ENCODE data around the gene CPSF2.

CPSF2 gene

DNA sequence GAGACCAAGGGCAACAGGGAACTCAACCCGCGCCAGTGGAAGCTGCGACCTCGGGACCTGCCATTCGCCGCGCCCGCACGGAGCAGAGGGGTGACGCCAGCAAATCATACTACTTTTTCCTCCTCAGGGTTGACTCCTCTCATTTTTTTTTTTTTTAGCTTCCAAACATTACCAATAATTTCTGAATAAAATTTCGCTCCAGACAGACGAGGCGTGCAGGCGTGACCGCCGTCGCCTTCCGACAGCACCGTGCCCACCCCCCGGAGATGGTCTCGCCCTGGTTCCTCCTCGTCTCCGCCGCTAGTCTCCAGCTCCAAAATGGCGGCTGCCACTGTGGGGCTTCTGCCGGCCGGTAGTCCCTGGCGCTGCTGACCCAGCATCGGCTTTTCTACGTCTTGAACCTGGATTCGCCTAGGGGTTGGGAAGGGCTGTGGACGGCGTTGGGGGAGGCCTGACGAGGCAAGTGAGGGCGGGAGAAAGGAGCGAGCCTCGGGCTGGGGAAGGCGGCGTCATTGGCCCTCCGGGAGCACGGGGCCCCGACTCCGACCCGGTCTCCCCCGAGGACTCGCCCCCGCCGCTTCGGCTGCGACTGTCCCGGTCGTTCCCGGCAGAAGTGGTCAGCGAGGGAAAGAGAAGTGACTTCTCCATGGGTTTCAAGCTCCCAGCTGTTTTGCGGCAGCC lies at the start of gene CPSF2, which contains the start of gene NDUFB1:
Gene CPSF2 (plus strand): TSS at position 300 of the 681 bp plus-strand sequence. CDS start 9,016 bp downstream, outside the sequence.
Gene NDUFB1 (minus strand): TSS at position 37 of the 681 bp plus-strand sequence. CDS start 4,069 bp downstream, outside the sequence.
- peak; percentile 88 for DNase-seq

DNA sequence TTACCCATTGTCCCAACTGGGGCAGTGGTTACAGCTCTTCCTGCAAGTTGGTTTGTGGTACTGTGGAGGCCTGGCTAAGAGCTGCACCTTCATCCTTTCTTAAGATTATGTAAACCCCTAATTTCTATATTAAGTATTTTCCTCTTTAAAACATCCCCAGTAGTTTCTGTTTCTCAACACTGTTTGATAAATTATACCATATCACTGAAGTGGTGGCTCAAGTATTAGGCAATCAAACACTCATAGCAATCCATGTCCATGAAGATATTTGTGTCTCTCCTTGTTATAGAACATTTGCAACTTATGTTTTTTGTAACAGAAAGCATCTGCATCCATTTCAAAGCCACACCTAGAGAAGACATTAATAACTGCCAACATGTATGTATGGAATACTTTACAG lies 47.2 kb upstream of the CPSF2 start:
- DNase-seq: no peak

DNA sequence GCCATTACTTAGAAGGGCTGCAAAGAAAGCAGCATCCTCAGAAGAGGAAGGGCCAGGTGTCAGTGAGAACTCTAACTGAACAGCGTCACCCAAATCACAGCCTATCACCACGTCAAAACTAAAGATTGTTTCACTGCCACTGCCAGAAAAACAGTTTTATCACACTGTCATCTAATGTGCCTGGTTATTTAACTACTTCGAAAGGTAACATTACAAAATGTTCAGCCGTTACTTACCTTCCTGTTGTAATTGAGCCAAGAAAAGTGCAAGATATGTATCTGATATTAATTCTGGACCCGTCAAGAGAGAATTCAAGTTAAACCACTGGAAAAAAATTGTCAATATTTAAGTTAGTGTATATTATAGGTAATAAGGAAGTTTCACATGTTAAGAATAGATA lies 33.3 kb upstream of the CPSF2 start:
- DNase-seq: no peak

DNA sequence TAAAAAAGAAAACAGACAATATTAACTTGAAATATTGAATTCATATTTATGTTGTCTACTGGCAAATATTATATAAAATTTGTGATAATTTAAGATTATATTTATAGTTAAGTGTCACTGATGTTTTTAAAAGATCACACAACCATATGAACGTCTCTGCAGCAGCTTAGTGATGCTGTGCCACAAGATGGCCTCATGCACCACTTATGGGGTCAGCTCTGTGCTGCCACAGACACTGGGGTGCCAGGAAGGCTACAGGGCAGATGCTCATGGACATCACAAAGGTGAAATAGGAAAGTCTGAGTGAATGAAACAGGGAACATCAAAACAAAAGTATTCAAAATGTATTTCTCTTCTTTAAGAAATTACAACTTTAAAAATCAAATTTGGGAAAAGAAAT lies 28.4 kb upstream of the CPSF2 start:
- DNase-seq: no peak

DNA sequence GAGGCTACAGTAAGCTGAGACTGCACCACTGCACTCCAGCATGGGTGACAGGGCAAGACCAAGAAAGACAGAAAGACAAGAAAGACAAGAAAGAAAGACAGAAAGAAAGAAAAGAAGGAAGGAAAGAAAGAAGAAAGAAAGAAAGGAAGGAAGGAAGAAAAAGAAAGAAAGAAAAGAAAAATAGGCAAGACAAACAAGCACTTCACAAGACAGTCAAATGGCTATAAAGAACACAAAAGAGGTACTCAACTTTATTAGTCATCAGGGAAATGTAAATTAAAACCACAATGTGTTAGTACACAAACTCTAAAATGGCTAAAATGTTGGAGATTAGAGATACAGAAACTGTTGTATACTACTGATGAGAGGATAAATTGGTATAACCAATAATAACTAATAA lies 22.0 kb upstream of the CPSF2 start:
- no peak for DNase-seq

DNA sequence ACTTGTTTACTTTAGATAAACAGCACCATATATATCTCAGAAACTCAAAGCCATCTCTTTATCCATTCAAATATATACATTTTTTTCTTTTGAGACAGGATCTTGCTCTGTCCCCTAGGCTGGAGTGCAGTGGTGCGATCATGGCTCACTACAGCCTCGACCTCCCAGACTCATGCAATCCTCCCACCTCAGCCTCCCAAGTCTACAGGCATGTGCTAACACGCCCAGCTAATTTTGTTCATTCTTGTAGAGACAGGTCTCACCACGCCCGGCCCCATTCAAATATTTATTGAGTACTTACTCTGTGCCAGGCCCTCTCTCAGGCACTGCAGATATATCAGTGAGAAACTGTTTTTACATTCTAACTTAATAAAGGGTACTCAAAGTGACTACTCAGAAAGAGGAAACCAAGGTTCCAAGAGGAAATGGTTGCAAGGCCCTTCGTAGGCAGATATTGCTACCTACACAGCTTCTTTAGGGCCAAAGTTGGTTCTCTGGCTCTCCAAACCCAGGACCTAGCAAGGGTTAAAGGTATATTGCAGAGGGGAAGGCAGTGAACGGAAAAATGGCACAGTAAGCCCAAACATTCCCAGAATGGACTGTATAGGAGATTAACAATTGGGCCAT lies 18.3 kb upstream of the CPSF2 start:
- DNase-seq: no peak

DNA sequence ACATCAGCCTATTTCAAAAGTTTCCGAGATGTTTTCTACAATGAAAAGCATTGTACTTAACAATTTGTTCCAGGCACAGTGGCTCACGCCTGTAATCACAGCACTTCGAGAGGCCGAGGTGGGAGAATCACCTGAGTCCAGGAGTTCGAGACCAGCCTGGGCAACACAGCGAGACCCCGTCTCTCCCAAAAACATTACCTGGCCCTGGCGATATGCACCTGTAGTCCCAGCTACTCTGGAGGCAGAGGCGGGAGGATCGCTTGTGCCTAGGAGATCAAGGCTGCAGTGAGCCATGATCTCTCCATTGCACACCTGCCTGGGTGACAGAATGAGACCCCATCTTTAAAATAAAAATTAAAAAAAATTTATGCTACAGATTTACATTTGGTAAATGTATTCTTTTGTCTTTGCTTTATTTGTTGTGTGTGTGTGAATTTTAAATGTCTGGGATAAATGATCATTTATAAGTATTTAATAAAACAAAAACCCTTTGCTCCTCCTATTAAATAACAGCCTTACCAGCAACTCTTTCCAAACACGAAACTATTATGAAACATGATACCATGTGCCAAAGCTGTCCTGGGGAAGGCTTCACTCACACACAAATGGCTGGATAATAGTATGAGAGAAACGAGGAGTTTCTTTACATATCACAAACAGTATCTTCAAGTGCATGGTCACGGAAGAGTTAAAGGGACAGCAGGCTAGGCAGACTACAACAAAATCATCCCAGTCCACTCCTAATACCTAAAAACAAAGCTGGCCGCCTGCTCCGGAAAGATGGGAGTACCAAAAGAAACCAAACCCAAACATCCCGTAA lies 16.5 kb upstream of the CPSF2 start:
- DNase-seq: no peak

DNA sequence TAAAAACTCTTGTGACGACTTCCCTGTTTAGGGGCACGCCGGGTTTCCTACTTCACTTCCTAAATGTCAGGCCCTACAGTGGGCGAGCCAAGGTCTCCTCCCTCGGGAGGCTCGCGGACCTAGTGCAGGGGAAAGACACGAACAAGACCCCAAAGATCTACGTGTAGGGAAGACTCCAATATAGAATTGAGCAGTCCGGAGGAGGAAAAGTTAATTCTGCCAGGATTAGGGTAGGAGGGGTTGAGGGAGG lies 16.0 kb upstream of the CPSF2 start:
- peak; percentile 70 for DNase-seq

DNA sequence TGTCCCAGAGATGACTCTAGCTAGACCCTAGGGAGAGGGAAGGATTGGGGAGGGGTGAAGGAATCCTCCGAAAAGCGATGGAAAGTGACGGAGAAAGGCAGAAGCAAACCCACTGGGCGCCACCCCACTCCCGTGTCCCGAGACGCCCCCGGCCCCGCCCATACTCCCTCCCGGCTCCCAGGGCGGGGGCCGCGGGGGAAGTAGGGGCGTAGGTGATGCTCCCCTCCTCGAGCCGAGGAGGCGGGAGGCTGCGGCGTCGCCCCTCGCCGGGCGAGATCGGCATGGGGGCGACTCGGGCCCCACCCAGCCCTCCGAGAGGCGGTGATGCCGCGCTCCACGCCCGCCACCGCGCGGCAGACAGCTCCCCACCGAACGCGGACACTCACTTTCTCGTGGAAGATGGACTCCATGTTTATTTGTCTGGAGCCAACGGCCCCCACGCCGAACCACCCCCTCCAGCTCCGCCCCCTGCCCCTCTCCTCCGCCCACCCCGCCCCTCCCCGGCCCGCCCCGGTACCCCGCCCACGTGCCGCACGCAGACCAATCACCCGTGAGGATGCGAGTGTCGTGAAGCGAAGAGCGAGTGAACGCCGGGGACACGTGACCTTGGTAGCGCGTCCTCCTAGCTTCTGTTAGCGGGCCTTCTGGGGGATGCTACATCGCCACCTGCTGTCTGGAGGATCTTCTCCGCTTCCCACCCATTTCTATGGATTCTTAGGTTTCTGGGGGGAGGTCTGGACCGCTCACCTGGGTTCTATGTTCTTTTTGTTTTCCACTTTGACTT lies 15.4 kb upstream of the CPSF2 start, which contains the start of gene ATXN3:
Gene ATXN3 (minus strand): TSS at position 440 of the 784 bp plus-strand sequence. CDS start 30 bp downstream, at position 410.
- DNase-seq: peak; percentile 95

DNA sequence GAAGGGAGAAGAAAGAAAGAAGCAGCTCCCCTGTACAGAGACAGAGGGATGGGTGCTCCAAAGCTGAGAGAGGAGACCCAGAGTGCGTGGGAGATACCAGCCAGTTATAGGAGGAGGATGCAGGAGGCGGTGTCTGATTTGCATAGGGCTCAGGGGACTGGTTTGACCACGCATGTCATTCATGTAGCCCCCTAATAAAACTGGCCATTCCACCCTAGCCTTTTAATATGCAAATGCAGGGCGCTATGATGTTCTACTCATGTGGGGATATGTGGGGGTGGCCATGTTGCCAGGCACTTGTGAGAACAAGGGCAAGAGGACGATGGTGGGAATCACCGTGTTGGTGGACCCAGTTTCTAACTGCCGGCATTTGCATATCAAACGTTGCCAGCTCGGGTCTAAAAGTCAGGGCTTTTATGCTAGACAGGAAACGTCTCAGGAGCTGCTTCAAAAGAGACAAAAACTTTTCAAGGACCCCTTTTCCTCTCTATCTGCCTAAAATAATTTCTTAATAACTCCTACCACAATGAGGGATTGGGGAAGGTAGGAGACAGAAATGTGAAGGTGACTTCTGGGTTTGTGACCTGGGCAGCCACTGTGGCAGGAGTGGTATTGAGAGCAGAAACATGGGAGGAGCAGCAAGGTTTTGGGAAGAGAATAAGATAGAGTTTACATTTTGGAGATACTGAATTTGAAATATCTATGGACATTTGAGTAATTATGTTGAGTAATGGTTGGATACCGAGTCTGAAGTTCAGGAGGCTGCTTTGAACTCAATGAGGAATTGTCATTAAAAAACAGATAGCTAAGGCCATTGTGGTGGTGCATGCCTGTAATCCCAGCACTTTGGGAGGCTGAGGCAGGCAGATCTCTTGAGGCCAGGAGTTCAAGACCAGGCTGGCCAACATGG lies 13.2 kb upstream of the CPSF2 start:
- no peak for DNase-seq

DNA sequence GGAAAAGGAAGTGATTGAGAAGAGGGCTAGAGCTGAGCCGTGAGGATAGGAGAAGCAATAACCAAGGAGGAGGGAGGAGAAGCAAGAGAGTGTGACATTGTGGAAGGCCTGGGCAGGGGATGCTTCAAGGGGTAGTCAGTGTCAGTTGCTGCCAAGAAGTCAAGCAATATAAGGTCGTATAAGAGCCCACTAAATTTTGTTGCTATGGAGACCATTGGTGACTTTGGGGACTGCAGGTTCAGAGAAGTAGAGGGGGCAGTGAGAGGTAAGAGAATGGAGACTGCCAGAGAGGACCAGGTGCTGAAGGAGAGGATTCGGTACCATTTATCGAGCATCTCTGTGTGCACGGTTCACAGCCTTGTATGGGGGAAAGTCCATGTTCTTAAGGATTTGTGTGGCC lies 12.3 kb upstream of the CPSF2 start:
- no peak for DNase-seq

DNA sequence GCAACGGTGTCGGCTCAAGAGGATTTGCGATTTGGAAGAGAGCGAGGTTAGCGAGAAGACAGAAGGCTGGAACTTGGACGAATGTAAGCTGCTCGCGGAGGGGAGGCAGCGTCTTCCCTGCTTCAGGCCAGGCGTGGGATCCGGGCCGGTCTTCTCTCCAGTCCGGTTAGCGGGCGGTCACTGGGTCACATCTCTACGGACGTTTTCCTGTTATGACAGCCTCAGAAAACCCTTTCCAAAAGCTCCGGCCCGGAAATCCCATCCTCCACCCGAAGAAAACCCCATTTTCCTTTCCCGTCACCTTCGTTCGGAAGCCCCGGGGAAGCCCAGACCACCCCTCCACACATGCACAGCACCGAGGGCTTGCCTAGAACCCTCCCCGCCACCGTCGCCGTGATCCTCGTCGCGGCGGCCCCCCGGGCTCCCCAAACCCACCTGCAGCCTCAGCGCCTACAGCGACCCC lies 531 bp upstream of the CPSF2 start:
- peak; percentile 57 for DNase-seq

DNA sequence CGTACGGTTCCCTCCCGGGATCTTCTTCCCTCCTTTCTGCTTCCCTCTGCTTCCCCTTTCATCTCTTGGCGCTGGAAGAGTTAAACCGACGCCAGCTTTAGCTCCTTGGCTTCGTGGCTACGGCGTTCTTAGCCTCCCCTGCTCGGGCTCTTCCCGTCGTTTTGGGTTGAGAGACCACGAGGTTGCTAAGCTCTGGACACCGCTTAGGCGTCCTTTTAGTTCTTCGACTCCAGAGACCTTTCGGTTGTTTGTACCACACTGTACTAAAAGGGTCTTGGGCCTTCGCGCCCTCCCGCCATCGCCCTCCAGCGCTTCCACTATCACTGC lies 545 bp downstream of the CPSF2 start:
- DNase-seq: peak; percentile 56

DNA sequence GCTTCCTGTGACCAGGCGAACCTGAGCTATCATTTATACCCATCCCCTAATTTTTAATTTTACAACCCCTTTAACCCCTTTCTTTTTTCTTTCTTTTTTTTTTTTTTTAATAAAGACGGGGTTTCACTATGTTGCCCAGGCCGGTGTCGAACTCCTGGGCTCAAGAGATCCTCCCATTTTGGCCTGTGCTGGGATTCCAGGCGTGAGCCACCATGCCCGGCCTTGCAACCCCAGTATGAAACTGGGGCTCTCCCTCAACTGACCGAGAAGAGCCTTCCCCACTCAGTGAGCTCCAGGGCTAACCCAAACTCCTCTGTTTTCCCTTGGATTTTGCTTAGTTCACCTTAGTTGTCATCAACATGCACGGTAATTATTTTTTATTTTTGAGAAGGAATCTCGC lies 992 bp downstream of the CPSF2 start:
- DNase-seq: no peak

DNA sequence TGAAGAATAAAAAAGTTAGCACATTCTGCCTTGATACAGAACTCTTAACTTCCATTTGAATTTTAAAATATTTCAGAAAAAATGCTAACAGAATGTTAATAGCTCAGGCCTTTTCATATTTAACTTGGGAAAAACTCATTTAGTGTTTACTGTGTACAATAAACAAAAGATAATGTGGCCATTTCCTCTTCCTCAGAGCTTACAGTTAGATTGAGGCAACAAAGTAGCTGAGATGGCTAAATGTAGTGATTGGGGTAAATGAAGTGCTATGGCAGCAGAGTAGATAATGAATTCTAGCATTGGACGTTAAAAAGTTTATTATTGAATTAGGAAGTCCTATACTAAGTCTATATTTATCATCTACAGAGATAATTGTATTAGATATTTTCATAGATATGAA lies 12.7 kb downstream of the CPSF2 start:
- no peak for DNase-seq

DNA sequence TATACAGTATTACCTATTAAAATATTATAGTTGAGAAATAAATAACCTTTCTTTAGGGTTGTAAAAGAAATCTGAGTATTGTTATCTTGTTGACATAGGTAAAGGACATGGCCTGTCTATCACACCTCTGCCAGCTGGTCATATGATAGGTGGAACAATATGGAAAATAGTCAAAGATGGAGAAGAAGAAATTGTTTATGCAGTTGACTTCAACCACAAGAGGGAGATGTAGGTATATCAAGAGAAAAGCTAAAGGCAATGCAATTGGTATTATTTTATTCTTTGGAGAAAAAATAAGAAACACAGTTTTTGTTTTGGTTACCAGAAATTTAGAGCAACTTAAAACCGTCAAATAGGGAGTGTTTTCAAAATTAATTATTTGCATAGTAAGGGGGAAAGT lies 13.5 kb downstream of the CPSF2 start:
- DNase-seq: peak; percentile 29

DNA sequence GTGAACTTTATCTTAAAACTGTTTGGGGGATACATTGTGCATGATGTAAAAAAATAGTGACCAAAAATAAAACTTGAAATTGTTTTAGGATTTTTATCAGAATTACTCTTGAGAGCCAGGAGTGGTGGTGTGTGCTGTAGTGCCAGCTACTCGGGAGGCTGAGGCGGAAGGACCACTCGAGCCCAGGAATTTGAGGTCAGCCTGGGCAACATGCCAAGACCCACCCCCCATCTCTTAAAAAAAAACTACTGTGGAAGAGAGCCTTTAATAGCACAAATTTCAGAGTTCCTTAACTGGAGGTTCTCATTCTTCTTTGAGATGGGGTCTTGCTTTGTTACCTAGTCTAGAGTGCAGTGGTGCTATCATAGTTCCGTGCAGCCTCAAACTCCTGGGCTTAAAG lies 21.5 kb downstream of the CPSF2 start:
- no peak for DNase-seq

DNA sequence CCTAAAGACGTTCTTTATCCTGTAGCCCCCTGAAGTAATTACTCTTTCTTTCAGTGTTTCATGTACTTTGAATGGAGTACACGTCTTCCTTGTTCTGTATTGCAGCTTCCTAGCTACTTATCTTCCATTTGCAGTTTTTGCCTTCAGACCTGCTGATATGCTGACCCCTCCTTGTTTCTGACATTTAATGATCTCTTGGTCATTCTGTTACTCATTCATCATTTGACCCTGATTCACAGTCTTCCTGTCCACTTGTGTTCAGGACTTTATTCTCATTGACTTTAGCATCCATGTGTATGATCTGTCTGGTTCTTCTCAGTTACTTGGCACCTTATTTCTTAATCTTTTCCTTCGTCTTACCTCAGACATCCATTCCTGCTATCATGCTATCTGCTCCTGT lies 22.2 kb downstream of the CPSF2 start:
- no peak for DNase-seq

DNA sequence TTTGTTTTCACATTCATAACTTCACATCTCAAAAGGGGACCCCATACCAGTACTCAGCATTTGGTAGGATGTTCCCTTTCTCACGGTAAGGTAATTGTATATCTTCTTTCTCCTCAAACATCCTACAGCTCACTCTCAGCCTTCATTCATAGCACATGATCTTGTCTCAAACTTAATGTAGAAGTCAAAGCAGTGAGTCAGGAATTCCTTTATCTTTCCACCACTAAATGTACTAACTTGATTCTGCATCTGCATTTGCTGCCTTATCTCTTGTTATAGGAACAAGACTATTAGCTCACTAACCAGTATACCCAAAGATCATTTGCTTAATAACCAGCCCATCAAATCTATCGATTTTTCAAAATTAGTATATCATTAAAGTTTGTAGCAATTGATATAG lies 22.9 kb downstream of the CPSF2 start:
- DNase-seq: no peak

DNA sequence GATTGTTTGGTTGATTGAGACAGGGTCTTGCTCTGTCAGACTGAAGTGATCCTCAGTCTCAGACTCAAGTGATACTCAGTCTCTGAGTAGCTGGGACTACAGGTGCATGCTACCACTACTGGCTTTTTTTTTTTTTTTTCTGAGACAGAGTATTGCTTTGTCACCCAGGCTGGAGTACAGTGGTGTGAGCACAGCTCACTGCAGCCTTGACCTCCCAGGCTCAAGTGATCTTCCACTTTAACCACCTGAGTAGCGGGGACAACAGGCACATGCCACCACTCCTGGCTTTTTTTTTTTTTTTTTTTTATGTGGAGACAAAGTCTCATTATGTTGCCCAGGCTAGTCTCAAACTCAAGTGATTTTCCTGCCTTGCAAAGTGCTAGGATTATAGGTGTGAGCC lies 31.8 kb downstream of the CPSF2 start:
- DNase-seq: no peak

DNA sequence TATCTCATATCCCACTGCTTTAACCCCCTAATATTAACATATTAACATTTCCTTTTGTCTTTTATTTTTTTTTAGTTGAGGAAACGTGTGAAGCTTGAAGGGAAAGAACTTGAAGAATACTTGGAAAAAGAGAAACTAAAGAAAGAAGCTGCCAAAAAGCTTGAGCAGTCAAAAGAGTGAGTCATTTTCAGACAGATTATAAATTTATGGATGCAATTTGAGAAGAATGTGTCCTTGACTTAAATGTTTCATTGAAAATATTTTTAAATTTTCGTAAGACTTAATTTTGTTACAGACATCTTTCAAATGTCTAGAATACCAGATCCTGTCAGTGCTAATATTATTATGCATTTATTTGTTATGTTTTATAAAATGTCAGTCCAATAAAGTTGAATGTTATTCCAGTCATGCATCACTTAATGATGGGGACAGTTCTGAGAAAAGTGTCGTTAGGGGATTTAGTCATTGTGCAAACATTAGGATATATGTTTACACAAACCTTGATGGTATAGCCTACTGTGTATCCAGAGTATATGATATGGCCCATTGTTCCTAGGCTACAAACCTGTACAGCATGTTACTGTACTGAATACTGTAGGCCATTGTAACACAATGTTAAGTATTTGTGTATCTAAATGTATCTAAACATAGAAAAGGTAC lies 32.6 kb downstream of the CPSF2 start:
- DNase-seq: no peak

DNA sequence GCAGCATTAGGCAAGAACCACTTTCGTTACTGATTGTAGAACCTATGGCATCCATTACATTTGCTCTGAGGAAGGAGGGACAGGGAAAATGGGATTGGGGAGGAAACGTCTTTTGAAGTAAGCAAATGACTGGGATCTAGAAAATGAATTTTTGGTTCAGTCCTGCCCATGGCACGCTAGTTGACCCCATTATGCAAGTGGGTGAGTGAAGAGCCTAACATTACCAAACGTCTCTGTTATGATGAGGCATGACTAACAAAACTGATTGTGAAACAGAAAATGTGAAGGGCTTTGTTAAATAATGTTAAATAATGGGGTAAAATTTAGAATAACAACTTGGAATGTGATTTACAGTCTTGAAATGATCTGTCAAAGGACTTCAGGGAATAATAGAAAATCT lies 38.9 kb downstream of the CPSF2 start:
- no peak for DNase-seq

All from OCI-M1 (cell line).